Nephron (organoid): ENCODE data around the gene ATP13A5.

Experiments
- H3K27ac Mint-ChIP-seq, 3 experiments: 2 replicates each; pipeline ENCODE4 v1.8.0; 2020; ENCODE audit warnings: mixed read lengths in 3 of 3, mild to moderate bottlenecking in 2 of 3, moderate library complexity in 1 of 3
- H3K27me3 Mint-ChIP-seq: 2 replicates; pipeline ENCODE4 v1.8.0; 2021; ENCODE audit warnings: low read depth, mild to moderate bottlenecking, moderate library complexity, mixed read lengths
- H3K36me3 Mint-ChIP-seq: 2 replicates; pipeline ENCODE4 v1.8.0; 2020; ENCODE audit warnings: low read depth, mixed read lengths
- H3K4me1 Mint-ChIP-seq: 2 replicates; pipeline ENCODE4 v1.8.0; 2020; ENCODE audit warnings: mixed read lengths
- H3K4me3 Mint-ChIP-seq, 3 experiments: 2 replicates each; pipeline ENCODE4 v1.8.0; 2020; ENCODE audit warnings: mild to moderate bottlenecking in 3 of 3, mixed read lengths in 3 of 3, moderate library complexity in 2 of 3
- H3K9me3 Mint-ChIP-seq: 2 replicates; pipeline ENCODE4 v1.8.0; 2020; ENCODE audit warnings: mixed read lengths
- CTCF ChIP-seq, 3 experiments: fragments of 200-600 bp; sonication (generic); IDR thresholded peaks; one replicate each; pipeline ENCODE4 v1.5.0; 2021; ENCODE audit warnings: antibody characterized with exemption in 3 of 3; ENCODE audit not compliant: unreplicated experiment in 3 of 3

The ATP13A5 gene

DNA sequence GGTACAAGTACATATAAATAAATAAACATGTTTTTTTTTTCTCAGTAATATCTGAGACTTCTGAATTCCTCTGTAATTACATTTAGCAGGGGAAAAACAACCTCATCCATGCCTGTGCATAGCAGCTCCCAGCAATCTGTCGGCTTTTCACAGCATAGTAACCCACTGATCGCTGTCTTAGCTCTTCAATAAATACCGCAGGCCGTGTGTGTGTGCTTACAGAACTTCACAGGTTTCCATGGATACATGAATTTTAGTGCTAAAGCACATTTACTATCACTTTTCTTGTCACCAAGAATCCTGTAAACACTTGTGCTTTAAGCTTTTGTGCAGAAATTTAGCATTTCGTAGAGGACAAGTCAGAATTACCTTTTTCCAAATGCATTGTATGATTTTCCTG lies 141.5 kb downstream of the ATP13A5 start:
- Mint-ChIP-seq H3K27ac (no peak overlapping the region), H3K27me3 (peaks cover 8% of the 10 kb centered on the region), H3K4me1 (peaks cover 11% of the 10 kb centered on the region), H3K36me3 (no peaks in the 10 kb centered on the region), H3K4me3 (no peak overlapping the region), H3K9me3 (no peaks in the 10 kb centered on the region)
- no peak for TF ChIP-seq CTCF (IDR thresholded peaks at IDR 0.05; ENCODE audit: unreplicated experiment in 3 of 3)

- H3K4me3 Mint-ChIP-seq: no peak overlapping the region
- H3K27me3 Mint-ChIP-seq: peaks cover 5% of the 10 kb centered on the region
- no peak overlapping the region for H3K27ac Mint-ChIP-seq
- no peaks in the 10 kb centered on the region for H3K9me3 Mint-ChIP-seq
- no peak for TF ChIP-seq CTCF (IDR thresholded peaks at IDR 0.05; ENCODE audit: unreplicated experiment in 3 of 3)
- H3K36me3 Mint-ChIP-seq: no peaks in the 10 kb centered on the region
- H3K4me1 Mint-ChIP-seq: peaks cover 8% of the 10 kb centered on the region
Measured at GRCh38 chr3:193236599-193236998, 142.0 kb downstream of the ATP13A5 start.

DNA sequence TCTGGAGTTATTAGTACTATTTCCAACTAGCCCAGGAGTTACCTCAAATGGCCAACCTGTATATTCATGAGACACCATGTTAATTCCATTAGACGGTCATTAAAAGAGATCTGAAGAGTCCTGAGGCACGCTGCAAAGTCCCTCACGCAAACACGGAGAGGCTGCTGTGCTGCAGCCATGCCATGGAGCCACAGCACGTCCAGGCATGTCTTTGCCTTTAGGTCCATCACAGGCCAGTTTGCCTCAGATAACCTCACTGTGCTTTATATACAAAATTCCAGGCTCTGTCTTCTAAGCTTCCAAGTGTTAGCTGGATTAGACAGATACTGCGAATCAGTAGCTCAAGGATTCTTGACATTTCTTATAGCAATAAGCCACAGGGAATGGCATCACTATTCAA lies 147.4 kb downstream of the ATP13A5 start:
- Mint-ChIP-seq H3K27ac (no peak overlapping the region), H3K27me3 (no peaks in the 10 kb centered on the region), H3K36me3 (no peaks in the 10 kb centered on the region), H3K9me3 (no peaks in the 10 kb centered on the region), H3K4me3 (no peak overlapping the region), H3K4me1 (no peaks in the 10 kb centered on the region)
- no peak for TF ChIP-seq CTCF (IDR thresholded peaks at IDR 0.05; ENCODE audit: unreplicated experiment in 3 of 3)

DNA sequence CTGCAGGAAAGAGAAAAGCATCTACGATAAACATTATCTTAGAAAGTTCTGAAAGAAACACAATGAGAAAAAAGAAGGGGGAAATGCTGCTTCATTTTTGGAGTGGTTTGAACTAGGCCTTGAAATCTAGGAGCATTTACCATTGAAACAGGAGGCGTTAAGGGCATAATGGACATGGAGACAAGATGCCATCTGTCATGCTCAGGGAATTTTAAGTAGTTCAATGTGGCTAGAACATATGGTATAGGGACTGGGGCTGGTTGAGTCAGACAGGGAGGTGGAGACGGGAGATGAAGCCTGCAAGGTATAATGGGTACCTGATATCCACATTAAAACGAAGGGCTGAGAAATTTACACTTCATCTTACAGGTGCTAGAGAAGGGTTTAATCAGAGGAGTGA lies 147.9 kb downstream of the ATP13A5 start:
- Mint-ChIP-seq H3K4me1 (no peaks in the 10 kb centered on the region), H3K4me3 (no peak overlapping the region), H3K36me3 (no peaks in the 10 kb centered on the region), H3K27me3 (peaks cover 3% of the 10 kb centered on the region), H3K27ac (no peak overlapping the region), H3K9me3 (no peaks in the 10 kb centered on the region)
- TF ChIP-seq CTCF (IDR thresholded peaks at IDR 0.05; ENCODE audit: unreplicated experiment in 3 of 3): no peak

DNA sequence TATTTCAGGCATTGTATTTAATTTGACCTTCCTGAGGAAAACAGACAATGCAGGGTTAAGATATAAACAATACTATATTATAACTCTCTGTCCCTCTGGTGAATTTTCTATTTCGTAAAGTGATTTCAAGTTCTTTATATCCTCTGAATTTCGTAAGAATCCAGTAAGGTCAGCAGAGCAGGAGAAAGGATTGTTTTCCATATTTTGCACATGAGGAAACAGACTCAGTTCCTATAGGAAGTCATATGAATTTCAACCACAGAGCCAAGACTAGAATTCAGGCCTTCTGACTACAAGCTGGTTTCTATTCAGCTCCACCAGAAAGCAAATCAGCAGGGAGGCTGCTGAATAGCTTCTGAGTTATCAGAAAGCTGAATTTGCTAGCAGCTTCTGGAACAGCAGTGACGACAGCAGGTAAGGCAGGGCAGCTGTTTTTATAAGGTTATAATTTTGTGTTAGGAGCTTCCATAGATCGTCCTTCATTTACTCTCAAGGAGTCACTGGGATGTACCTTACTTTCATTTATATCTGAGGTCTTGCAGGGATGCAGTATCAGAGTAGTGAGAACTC lies 148.6 kb downstream of the ATP13A5 start:
- Mint-ChIP-seq H3K27ac (no peak overlapping the region), H3K27me3 (peaks cover 4% of the 10 kb centered on the region), H3K36me3 (no peaks in the 10 kb centered on the region), H3K4me3 (no peak overlapping the region), H3K4me1 (no peaks in the 10 kb centered on the region), H3K9me3 (no peaks in the 10 kb centered on the region)
- no peak for TF ChIP-seq CTCF (IDR thresholded peaks at IDR 0.05; ENCODE audit: unreplicated experiment in 3 of 3)

GRCh38 chr3:193228206-193228605 lies 150.3 kb downstream of the ATP13A5 start:
- Mint-ChIP-seq H3K27ac (no peak overlapping the region), H3K27me3 (peaks cover 4% of the 10 kb centered on the region), H3K4me1 (no peaks in the 10 kb centered on the region), H3K4me3 (no peak overlapping the region), H3K36me3 (no peaks in the 10 kb centered on the region), H3K9me3 (no peaks in the 10 kb centered on the region)
- TF ChIP-seq CTCF (IDR thresholded peaks at IDR 0.05; ENCODE audit: unreplicated experiment in 3 of 3): no peak
